HCT116 (cell line): Measurements from ENCODE around the gene DOCK10. TPM values are rescaled to one million over a fixed set of nuclear protein-coding genes. Genes with fewer than 3 reads are reported as not detected.

Experiments used
- ATAC-seq: fragments of 200-7000 bp; cut with Tn5 transposase; 2 replicates; pipeline ENCODE4 v1.9.1; 2020; ENCODE audit warnings: mild to moderate bottlenecking, moderate library complexity
- BruUV-seq: library from RNA; stranded (reverse); fragments of 400-500 nt; replicated peaks from 2 replicates; lab custom pipeline; 2021; lab: Mats Ljungman, UMichigan
- CTCF ChIA-PET: fragments of 300-600 bp; sonication (Branson Sonifier 250); formaldehyde crosslinking; loops from one replicate; lab custom pipeline; 2021; ENCODE audit warnings: antibody characterized with exemption; lab: Charles Lee
- POLR2A ChIA-PET: fragments of 300-600, 350-600 bp; sonication (Branson Sonifier 250); formaldehyde crosslinking; loops from one replicate; lab custom pipeline; 2021; ENCODE audit warnings: antibody characterized with exemption; lab: Charles Lee
- RAD21 ChIA-PET, 2 experiments: fragments of 300-600 bp; sonication (Branson Sonifier 250); formaldehyde crosslinking; loops; one replicate each; lab custom pipeline; 2023; ENCODE audit warnings: low total read pairs in 2 of 2; ENCODE audit not compliant: uncharacterized antibody in 2 of 2, unreplicated experiment in 2 of 2, low non-redundant PET in 1 of 2; lab: Charles Lee
- DNase-seq: peaks from one replicate; pipeline ENCODE4 v3.0.0-alpha.2; 2010; ENCODE audit warnings: low read depth, low spot score
- H2AFZ ChIP-seq: fragments of 200-600 bp; shearing (Covaris generic), sonication (generic); 2 replicates; pipeline ENCODE4 v1.6.1; 2017; ENCODE audit warnings: low read depth, mixed run types, mixed read lengths, antibody characterized with exemption, low read length; ENCODE audit not compliant: poor library complexity, severe bottlenecking
- H3K27ac ChIP-seq: 2 replicates; pipeline ENCODE4 v1.5.1; 2012; ENCODE audit warnings: low read depth, low read length
- H3K27me3 ChIP-seq: fragments of 200-600 bp; sonication (generic); 2 replicates; pipeline ENCODE4 v1.6.1; 2016; ENCODE audit warnings: mixed run types, low read length, mixed read lengths; ENCODE audit not compliant: insufficient read depth
- H3K36me3 ChIP-seq, 2 experiments: fragments of 200-500 bp in 1 of 2; fragments of 200-600 bp in 1 of 2; sonication (Bioruptor generic) in 1 of 2; sonication (generic) in 1 of 2; 2 replicates each; pipeline versions ENCODE4 v1.5.1 to v1.6.1; 2014 to 2016; ENCODE audit warnings: low read length in 2 of 2, inconsistent platforms in 1 of 2, mixed read lengths in 1 of 2, mixed run types in 1 of 2; ENCODE audit not compliant: insufficient read depth in 2 of 2, control insufficient read depth in 1 of 2
- H3K4me1 ChIP-seq, 2 experiments: fragments of 200-600 bp in 1 of 2; sonication (generic) in 1 of 2; 2 replicates each; pipeline versions ENCODE4 v1.5.1 to v1.6.1; 2012 to 2017; ENCODE audit warnings: low read length in 2 of 2, inconsistent platforms in 1 of 2, mild to moderate bottlenecking in 1 of 2, mixed read lengths in 1 of 2, mixed run types in 1 of 2, moderate library complexity in 1 of 2; ENCODE audit not compliant: insufficient read depth in 2 of 2, control insufficient read depth in 1 of 2
- H3K4me2 ChIP-seq: fragments of 200-600 bp; sonication (generic); 2 replicates; pipeline ENCODE4 v1.6.1; 2017; ENCODE audit warnings: mixed run types, low read length, mixed read lengths
- H3K4me3 ChIP-seq, 2 experiments: fragments of 200-600 bp in 1 of 2; sonication (generic) in 1 of 2; replicated peaks in 1 of 2; 2 replicates each; pipeline ENCODE4 v1.5.1; 2011 to 2016; ENCODE audit warnings: low read length in 2 of 2, control low read depth in 1 of 2, low read depth in 1 of 2, mild to moderate bottlenecking in 1 of 2, mixed read lengths in 1 of 2, mixed run types in 1 of 2
- H3K79me2 ChIP-seq: fragments of 200-600 bp; sonication (generic); 2 replicates; pipeline ENCODE4 v1.6.1; 2017; ENCODE audit warnings: mild to moderate bottlenecking, mixed run types, low read length, moderate library complexity, mixed read lengths; ENCODE audit not compliant: insufficient read depth
- H3K9ac ChIP-seq: fragments of 200-600 bp; sonication (generic); 2 replicates; pipeline ENCODE4 v1.6.1; 2016; ENCODE audit warnings: low read length, mixed read lengths
- H3K9me2 ChIP-seq: fragments of 200-600 bp; sonication (generic), shearing (Covaris generic); 2 replicates; pipeline ENCODE4 v1.6.1; 2017; ENCODE audit warnings: mixed run types, mild to moderate bottlenecking, moderate library complexity; ENCODE audit not compliant: insufficient read depth
- H3K9me3 ChIP-seq, 2 experiments: fragments of 200-500 bp in 1 of 2; fragments of 200-600 bp in 1 of 2; sonication (Bioruptor generic) in 1 of 2; sonication (generic) in 1 of 2; 2 replicates each; pipeline ENCODE4 v1.6.1; 2014 to 2017; ENCODE audit warnings: low read length in 2 of 2, mixed read lengths in 2 of 2, inconsistent platforms in 1 of 2, low read depth in 1 of 2, mild to moderate bottlenecking in 1 of 2, mixed run types in 1 of 2, moderate library complexity in 1 of 2; ENCODE audit not compliant: control insufficient read depth in 1 of 2, insufficient read depth in 1 of 2
- H4K20me1 ChIP-seq: fragments of 200-600 bp; sonication (generic), shearing (Covaris generic); 2 replicates; pipeline ENCODE4 v1.6.1; 2017; ENCODE audit warnings: mixed run types, mild to moderate bottlenecking, moderate library complexity; ENCODE audit not compliant: insufficient read depth
- CBX3 ChIP-seq: IDR thresholded peaks from 2 replicates; pipeline ENCODE4 v1.6.1; 2012; ENCODE audit warnings: low read depth
- CTCF ChIP-seq, 3 experiments: fragments of 200-600 bp in 1 of 3; sonication (generic) in 1 of 3; IDR thresholded peaks in 2 of 3; conservative IDR thresholded peaks in 1 of 3; 2 replicates each; pipeline ENCODE4 v1.5.1; 2012 to 2017; ENCODE audit warnings: low read depth in 2 of 3, low read length in 2 of 3, antibody characterized with exemption in 1 of 3, borderline replicate concordance in 1 of 3, control low read depth in 1 of 3, mild to moderate bottlenecking in 1 of 3, mixed read lengths in 1 of 3, mixed run types in 1 of 3, moderate library complexity in 1 of 3; ENCODE audit not compliant: insufficient read depth in 1 of 3
- ELF1 ChIP-seq: IDR thresholded peaks from 2 replicates; pipeline ENCODE4 v1.6.1; 2012; ENCODE audit warnings: low read depth, borderline replicate concordance
- EZH2 ChIP-seq: fragments of 200-600 bp; sonication (generic); IDR thresholded peaks from 2 replicates; pipeline ENCODE4 v1.6.1; 2017; ENCODE audit warnings: antibody characterized with exemption, mixed run types
- JUND ChIP-seq: IDR thresholded peaks from 2 replicates; pipeline ENCODE4 v1.6.1; 2012
- REST ChIP-seq: IDR thresholded peaks from 2 replicates; pipeline ENCODE4 v1.6.1; 2012; ENCODE audit warnings: low read depth
- SP1 ChIP-seq: IDR thresholded peaks from 2 replicates; pipeline ENCODE4 v1.6.1; 2012; ENCODE audit warnings: low read depth
- YY1 ChIP-seq: IDR thresholded peaks from 2 replicates; pipeline ENCODE4 v1.6.1; 2011; ENCODE audit warnings: low read length, low read depth, moderate library complexity, mild to moderate bottlenecking; ENCODE audit not compliant: insufficient replicate concordance; ENCODE audit errors: extremely low read depth
- ZBTB33 ChIP-seq: IDR thresholded peaks from 2 replicates; pipeline ENCODE4 v1.6.1; 2011; ENCODE audit warnings: mild to moderate bottlenecking, low read length, moderate library complexity; ENCODE audit not compliant: insufficient replicate concordance; ENCODE audit errors: extremely low read depth
- ZFX ChIP-seq: fragments of 450-650 bp; IDR thresholded peaks from 2 replicates; pipeline ENCODE4 v1.6.1; 2017
- intact Hi-C: fragments of 100-400 bp; cut with micrococcal nuclease; formaldehyde crosslinking; loops from 2 replicates; pipeline ENCODE4 v1.10.0; 2022
- total RNA-seq: library from RNA; stranded (reverse); gene quantifications from one replicate; pipeline ENCODE4 v1.2.1, GENCODE V29; 2021; ENCODE audit not compliant: unreplicated experiment

Gene DOCK10
- total RNA-seq, 1 experiment from 2014 or later = 0.54 TPM

GRCh38 chr2:224966613-224967012, 75.7 kb downstream of the DOCK10 start:
- no peaks in the 10 kb centered on the region for H4K20me1 ChIP-seq
- peaks cover 5 to 10% of the 10 kb centered on the region in 2 experiments; a peak in 2 of 4 replicates for H3K4me1 ChIP-seq
- H3K9ac ChIP-seq = no peak overlapping the region
- BruUV-seq = no TSS peak
- no peak overlapping the region for H3K27ac ChIP-seq
- H3K79me2 ChIP-seq = no peaks in the 10 kb centered on the region
- no peak overlapping the region for H2AFZ ChIP-seq
- H3K4me2 ChIP-seq = no peak overlapping the region
- ChIA-PET CTCF (no interaction called here), RAD21 (no interaction called here)
- no peak for ATAC-seq
- no peak overlapping the region for H3K4me3 ChIP-seq
- TF ChIP-seq ZBTB33 (no peak), JUND (no peak), CBX3 (no peak), YY1 (no peak)
- TF ChIP-seq, all 23 proteins: peak for 0
- Histone ChIP-seq H3K27me3 (no peaks in the 10 kb centered on the region), H3K9me2 (no peaks in the 10 kb centered on the region), H3K9me3 (no peaks in the 10 kb centered on the region), H3K36me3 (no peaks in the 10 kb centered on the region)
- intact Hi-C loops = no loop called here
- DNase-seq = no peak
- POLR2A ChIA-PET = no interaction called here

- RAD21 ChIA-PET = no interaction called here
- no peak overlapping the region for H3K4me2 ChIP-seq
- no peak overlapping the region for H2AFZ ChIP-seq
- ATAC-seq = no peak
- no peak overlapping the region for H3K9ac ChIP-seq
- H3K27ac ChIP-seq = no peak overlapping the region
- no peaks in the 10 kb centered on the region for H3K9me3 ChIP-seq
- H3K4me1 ChIP-seq = no peaks in the 10 kb centered on the region
- CTCF ChIA-PET = no interaction called here
- POLR2A ChIA-PET = no interaction called here
- H4K20me1 ChIP-seq = no peaks in the 10 kb centered on the region
- no peaks in the 10 kb centered on the region for H3K36me3 ChIP-seq
- intact Hi-C loops = no loop called here
- no peak overlapping the region for H3K4me3 ChIP-seq
- H3K27me3 ChIP-seq = no peaks in the 10 kb centered on the region
- no peak for DNase-seq
- H3K9me2 ChIP-seq = no peaks in the 10 kb centered on the region
- no TSS peak for BruUV-seq
- H3K79me2 ChIP-seq = no peaks in the 10 kb centered on the region
- no peak for TF ChIP-seq JUND
- no peak for TF ChIP-seq ZFX
- TF ChIP-seq ELF1 = no peak
- no peak for TF ChIP-seq CTCF (IDR thresholded peaks at IDR 0.05 in 2 of 3, conservative IDR thresholded peaks at IDR 0.05 in 1 of 3; ENCODE audit: borderline replicate concordance in 1 of 3, insufficient read depth in 1 of 3, low read depth in 2 of 3, low read length in 2 of 3)
- no peak for TF ChIP-seq EZH2
- no peak for TF ChIP-seq REST
- no peak for TF ChIP-seq SP1
- no peak for TF ChIP-seq CBX3
- TF ChIP-seq ZBTB33 = no peak
Measured at GRCh38 chr2:224959556-224959955, 82.7 kb downstream of the DOCK10 start.
